ENCODE data around the gene HOXC13.

HOXC13 gene

GRCh38 chr12:53983950-53984572 lies 45.4 kb downstream of the HOXC13 start:
- H3K36me3 Mint-ChIP-seq = no peaks in the 10 kb centered on the region
- no peaks in the 10 kb centered on the region for H3K9me3 Mint-ChIP-seq
- peaks cover 21% of the 10 kb centered on the region for H3K4me1 Mint-ChIP-seq
- CTCF ChIA-PET = interaction anchor here (0.6 to 1.8 kb wide), 2 partner anchors 22 to 222 kb away, joined by 3 to 12 read pairs; no protein-coding TSS in a partner anchor
- no peak overlapping the region for H3K4me3 Mint-ChIP-seq
- H3K27ac Mint-ChIP-seq = peak overlapping the region; percentile 42
- DNase-seq = no peak
- H3K27me3 Mint-ChIP-seq = peaks cover 100% of the 10 kb centered on the region

- Mint-ChIP-seq H3K27ac (peak within 1 kb of the TSS; percentile 83), H3K27me3 (peaks cover 100% of the 10 kb centered on the region), H3K36me3 (no peaks in the 10 kb centered on the region), H3K9me3 (no peaks in the 10 kb centered on the region), H3K4me1 (peaks cover 29% of the 10 kb centered on the region), H3K4me3 (peak within 1 kb of the TSS; percentile 46)
- DNase-seq = peak; percentile 85
- CTCF ChIA-PET = interaction anchor here (0.6 to 1.8 kb wide), 7 partner anchors 27 to 231 kb away, joined by 3 to 12 read pairs (median 3); no protein-coding TSS in a partner anchor
Measured at GRCh38 chr12:53984901-53985691, 46.5 kb downstream of the HOXC13 start, which contains the start of gene HOXC10. HOXC10 (plus strand) TSS chr12:53985146; CDS start chr12:53985260, 114 bp downstream.

GRCh38 chr12:53985692-53985993 lies 47.0 kb downstream of the HOXC13 start:
- H3K4me3 Mint-ChIP-seq = peak overlapping the region; percentile 46
- H3K27ac Mint-ChIP-seq = no peak overlapping the region
- H3K36me3 Mint-ChIP-seq = no peaks in the 10 kb centered on the region
- no peak for DNase-seq
- peaks cover 29% of the 10 kb centered on the region for H3K4me1 Mint-ChIP-seq
- CTCF ChIA-PET = interaction anchor here (0.8 to 1.8 kb wide), 4 partner anchors 214 to 223 kb away, joined by 3 to 4 read pairs (median 3); no protein-coding TSS in a partner anchor
- no peaks in the 10 kb centered on the region for H3K9me3 Mint-ChIP-seq
- H3K27me3 Mint-ChIP-seq = peaks cover 100% of the 10 kb centered on the region

GRCh38 chr12:53985994-53986685 lies 47.5 kb downstream of the HOXC13 start:
- DNase-seq = no peak

GRCh38 chr12:53986686-53987483 lies 48.3 kb downstream of the HOXC13 start:
- Mint-ChIP-seq H3K4me1 (peaks cover 29% of the 10 kb centered on the region), H3K27me3 (peaks cover 100% of the 10 kb centered on the region), H3K36me3 (no peaks in the 10 kb centered on the region), H3K27ac (no peak overlapping the region), H3K4me3 (no peak overlapping the region), H3K9me3 (no peaks in the 10 kb centered on the region)
- CTCF ChIA-PET = interaction anchor here (1.1 to 2.1 kb wide), 4 partner anchors 21 to 228 kb away, joined by 3 to 5 read pairs (median 4); no protein-coding TSS in a partner anchor
- no peak for DNase-seq

More at GRCh38 chr12:53985994-53986685, 47.5 kb downstream of the HOXC13 start:
- CTCF ChIA-PET = interaction anchor here (1.1 to 1.8 kb wide), 3 partner anchors 214 to 221 kb away, joined by 3 to 4 read pairs (median 3); no protein-coding TSS in a partner anchor
- Mint-ChIP-seq H3K9me3 (no peaks in the 10 kb centered on the region), H3K27me3 (peaks cover 100% of the 10 kb centered on the region), H3K27ac (no peak overlapping the region), H3K4me3 (no peak overlapping the region), H3K4me1 (peaks cover 29% of the 10 kb centered on the region), H3K36me3 (no peaks in the 10 kb centered on the region)

GRCh38 chr12:53987787-53988230 lies 49.2 kb downstream of the HOXC13 start:
- H3K4me1 Mint-ChIP-seq = peaks cover 29% of the 10 kb centered on the region
- no peak overlapping the region for H3K27ac Mint-ChIP-seq

GRCh38 chr12:53988541-53989226 lies 50.1 kb downstream of the HOXC13 start:
- Mint-ChIP-seq H3K27ac (no peak overlapping the region), H3K9me3 (no peaks in the 10 kb centered on the region), H3K4me1 (peaks cover 29% of the 10 kb centered on the region), H3K36me3 (no peaks in the 10 kb centered on the region), H3K27me3 (peaks cover 100% of the 10 kb centered on the region), H3K4me3 (no peak overlapping the region)
- CTCF ChIA-PET = interaction anchor here (1.0 to 2.1 kb wide), 7 partner anchors 44 to 242 kb away, joined by 3 to 7 read pairs (median 6); partner anchors contain the start of gene HOXC5
- no peak for DNase-seq

More at GRCh38 chr12:53987787-53988230, 49.2 kb downstream of the HOXC13 start:
- H3K4me3 Mint-ChIP-seq = no peak overlapping the region
- DNase-seq = no peak
- CTCF ChIA-PET = interaction anchor here (0.7 to 2.1 kb wide), 9 partner anchors 16 to 241 kb away, joined by 3 to 7 read pairs (median 5); partner anchors contain the start of gene HOXC5
- H3K9me3 Mint-ChIP-seq = no peaks in the 10 kb centered on the region
- no peaks in the 10 kb centered on the region for H3K36me3 Mint-ChIP-seq
- peaks cover 100% of the 10 kb centered on the region for H3K27me3 Mint-ChIP-seq

GRCh38 chr12:53989227-53990113 lies 50.8 kb downstream of the HOXC13 start:
- Mint-ChIP-seq H3K36me3 (peaks cover 2% of the 10 kb centered on the region), H3K27me3 (peaks cover 100% of the 10 kb centered on the region), H3K27ac (no peak overlapping the region), H3K9me3 (no peaks in the 10 kb centered on the region), H3K4me3 (peak overlapping the region; percentile 25), H3K4me1 (peaks cover 33% of the 10 kb centered on the region)
- DNase-seq = peak; percentile 61
- CTCF ChIA-PET = interaction anchor here (1.3 to 2.1 kb wide), 7 partner anchors 43 to 242 kb away, joined by 3 to 7 read pairs (median 6); partner anchors contain the start of gene HOXC5

GRCh38 chr12:53990311-53991076 lies 51.9 kb downstream of the HOXC13 start:
- Mint-ChIP-seq H3K9me3 (no peaks in the 10 kb centered on the region), H3K4me3 (no peak overlapping the region), H3K4me1 (peaks cover 33% of the 10 kb centered on the region), H3K36me3 (peaks cover 2% of the 10 kb centered on the region), H3K27me3 (peaks cover 100% of the 10 kb centered on the region), H3K27ac (no peak overlapping the region)
- CTCF ChIA-PET = interaction anchor here (1.0 to 1.9 kb wide), 4 partner anchors 42 to 217 kb away, joined by 3 to 7 read pairs (median 6); partner anchors contain the start of gene HOXC5
- no peak for DNase-seq

- CTCF ChIA-PET = interaction anchor here (1.0 to 1.9 kb wide), 6 partner anchors 15 to 224 kb away, joined by 3 to 7 read pairs (median 4); partner anchors contain the start of gene HOXC5
- H3K27me3 Mint-ChIP-seq = peaks cover 100% of the 10 kb centered on the region
- H3K9me3 Mint-ChIP-seq = no peaks in the 10 kb centered on the region
- H3K4me1 Mint-ChIP-seq = peaks cover 35% of the 10 kb centered on the region
- no peak overlapping the region for H3K27ac Mint-ChIP-seq
- H3K36me3 Mint-ChIP-seq = peaks cover 2% of the 10 kb centered on the region
- H3K4me3 Mint-ChIP-seq = no peak overlapping the region
- no peak for DNase-seq
Measured at GRCh38 chr12:53991077-53991460, 52.4 kb downstream of the HOXC13 start.

- Mint-ChIP-seq H3K27ac (no peak overlapping the region), H3K36me3 (peaks cover 2% of the 10 kb centered on the region), H3K27me3 (peaks cover 100% of the 10 kb centered on the region), H3K4me3 (no peak overlapping the region), H3K4me1 (peaks cover 34% of the 10 kb centered on the region), H3K9me3 (no peaks in the 10 kb centered on the region)
- CTCF ChIA-PET = interaction anchor here (0.5 to 1.7 kb wide), 7 partner anchors 12 to 222 kb away, joined by 3 to 4 read pairs (median 3); no protein-coding TSS in a partner anchor
- DNase-seq = no peak
Measured at GRCh38 chr12:53992377-53992889, 53.8 kb downstream of the HOXC13 start.

Measured in activated naive CD4-positive, alpha-beta T cell treated with anti-CD3 and anti-CD28 coated beads, Interleukin-2, amount 10 ng/mL, durations not matched to agents 7 days and 5 days (primary cell).